GM12872 (cell line): ENCODE results near the gene PHF10.

ENCODE experiments used
- TF ChIP-seq, protein P1 (sequence below): IDR thresholded peaks from 3 replicates; pipeline ENCODE4 v1.5.1; 2011; ENCODE audit warnings: low read depth, mild to moderate bottlenecking, low read length, moderate library complexity; ENCODE audit not compliant: insufficient read depth

Gene PHF10

DNA sequence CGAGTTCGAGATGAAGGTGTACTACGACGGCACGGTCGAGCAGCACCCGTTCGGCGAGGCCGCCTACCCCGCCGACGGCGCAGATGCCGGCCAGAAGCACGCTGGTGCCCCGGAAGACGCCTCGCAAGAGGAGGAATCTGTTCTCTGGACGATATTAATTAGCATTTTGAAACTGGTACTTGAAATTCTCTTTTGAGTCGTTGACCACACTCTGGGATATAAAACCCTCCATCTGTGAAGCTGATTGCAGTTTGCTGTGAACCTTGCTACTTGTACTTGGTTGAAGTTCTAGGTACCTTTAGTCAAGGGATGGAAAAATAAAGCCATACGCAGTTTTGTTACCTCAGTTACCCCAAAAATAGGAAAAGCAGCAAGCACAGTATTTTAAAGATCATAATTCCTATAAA lies 21.5 kb downstream of the PHF10 start:
- TF ChIP-seq, protein P1, sequence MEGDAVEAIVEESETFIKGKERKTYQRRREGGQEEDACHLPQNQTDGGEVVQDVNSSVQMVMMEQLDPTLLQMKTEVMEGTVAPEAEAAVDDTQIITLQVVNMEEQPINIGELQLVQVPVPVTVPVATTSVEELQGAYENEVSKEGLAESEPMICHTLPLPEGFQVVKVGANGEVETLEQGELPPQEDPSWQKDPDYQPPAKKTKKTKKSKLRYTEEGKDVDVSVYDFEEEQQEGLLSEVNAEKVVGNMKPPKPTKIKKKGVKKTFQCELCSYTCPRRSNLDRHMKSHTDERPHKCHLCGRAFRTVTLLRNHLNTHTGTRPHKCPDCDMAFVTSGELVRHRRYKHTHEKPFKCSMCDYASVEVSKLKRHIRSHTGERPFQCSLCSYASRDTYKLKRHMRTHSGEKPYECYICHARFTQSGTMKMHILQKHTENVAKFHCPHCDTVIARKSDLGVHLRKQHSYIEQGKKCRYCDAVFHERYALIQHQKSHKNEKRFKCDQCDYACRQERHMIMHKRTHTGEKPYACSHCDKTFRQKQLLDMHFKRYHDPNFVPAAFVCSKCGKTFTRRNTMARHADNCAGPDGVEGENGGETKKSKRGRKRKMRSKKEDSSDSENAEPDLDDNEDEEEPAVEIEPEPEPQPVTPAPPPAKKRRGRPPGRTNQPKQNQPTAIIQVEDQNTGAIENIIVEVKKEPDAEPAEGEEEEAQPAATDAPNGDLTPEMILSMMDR: no peak

GRCh38 chr6:169701954-169702839 lies 22.1 kb downstream of the PHF10 start, which contains the start of the genes C6orf120 and WDR27:
Gene C6orf120 (plus strand): TSS chr6:169702126. CDS start chr6:169702460, 334 bp downstream.
Gene WDR27 (minus strand): TSS chr6:169702029. CDS start chr6:169689005, 13,024 bp downstream.
- TF ChIP-seq, protein P1: no peak

GRCh38 chr6:169701311-169701953 lies 22.9 kb downstream of the PHF10 start:
- TF ChIP-seq, protein P1: no peak

GRCh38 chr6:169700296-169700695 lies 24.0 kb downstream of the PHF10 start:
- TF ChIP-seq, protein P1: no peak

DNA sequence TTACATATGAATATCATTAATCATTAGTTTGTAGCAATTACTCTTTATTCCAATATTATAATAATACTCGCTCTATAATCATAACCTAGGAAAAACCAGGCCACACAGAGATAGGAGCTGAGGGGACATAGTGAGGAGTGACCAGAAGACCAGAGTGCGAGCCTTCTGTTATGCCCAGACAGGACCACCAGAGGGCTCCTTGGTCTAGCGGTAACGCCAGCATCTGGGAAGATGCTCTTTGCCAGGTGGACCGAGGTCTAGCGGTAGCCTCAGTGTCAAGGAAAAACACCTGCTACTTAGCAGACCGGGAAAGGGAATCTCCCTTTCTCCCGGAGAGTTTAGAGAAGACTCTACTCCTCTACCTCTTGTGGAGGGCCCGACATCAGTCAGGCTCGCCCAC lies 27.2 kb downstream of the PHF10 start:
- TF ChIP-seq, protein P1: peak; percentile 58

DNA sequence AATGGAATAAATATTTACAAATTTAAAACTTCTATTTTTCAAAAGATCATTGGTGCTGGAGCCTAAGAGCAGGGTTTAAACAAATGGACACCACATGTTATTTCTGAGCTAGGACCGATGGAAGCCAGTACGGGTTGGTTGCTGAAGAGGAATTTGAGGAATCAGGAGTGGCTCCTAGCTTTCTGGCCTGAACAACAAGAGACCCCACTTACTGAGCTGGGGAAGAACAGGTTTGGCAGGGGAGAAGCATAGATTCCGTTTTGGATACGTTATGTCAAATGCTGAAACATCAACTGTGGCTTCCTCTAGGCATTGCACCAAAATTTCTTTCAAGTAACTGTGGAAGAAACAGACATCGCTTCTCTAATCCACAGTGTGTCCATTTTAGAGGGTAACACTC lies 29.2 kb downstream of the PHF10 start:
- TF ChIP-seq, protein P1: no peak

DNA sequence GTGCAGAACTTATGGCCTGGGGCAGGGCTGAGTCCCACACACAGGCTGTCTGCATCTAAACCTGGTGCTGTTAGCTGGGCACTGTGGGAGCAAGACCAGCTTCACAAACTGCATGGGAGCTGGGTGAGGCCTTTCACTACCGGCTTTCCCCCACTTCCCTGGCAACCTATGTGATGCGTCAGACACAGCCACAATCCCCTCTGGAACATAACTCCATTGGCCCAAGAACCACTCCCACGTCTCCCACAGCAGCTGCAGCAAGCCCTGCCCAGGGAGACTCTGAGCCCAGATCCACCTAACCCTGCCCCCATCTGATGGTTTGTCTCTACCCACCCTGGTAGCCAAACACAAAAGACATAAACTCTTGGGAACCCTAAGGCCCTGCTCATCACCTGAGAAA lies 31.8 kb downstream of the PHF10 start:
- TF ChIP-seq, protein P1: no peak
